ENCODE data around the gene EVA1A.
"Not testable (repeated sequence)": the region's sequence is repeated elsewhere in the genome, so short reads cannot be mapped to it uniquely, and the experiment has no call there.

EVA1A gene

GRCh38 chr2:75483878-75484277 is 76.9 kb downstream of the EVA1A start:
- no peak for DNase-seq (ENCODE audit: low spot score)

DNA sequence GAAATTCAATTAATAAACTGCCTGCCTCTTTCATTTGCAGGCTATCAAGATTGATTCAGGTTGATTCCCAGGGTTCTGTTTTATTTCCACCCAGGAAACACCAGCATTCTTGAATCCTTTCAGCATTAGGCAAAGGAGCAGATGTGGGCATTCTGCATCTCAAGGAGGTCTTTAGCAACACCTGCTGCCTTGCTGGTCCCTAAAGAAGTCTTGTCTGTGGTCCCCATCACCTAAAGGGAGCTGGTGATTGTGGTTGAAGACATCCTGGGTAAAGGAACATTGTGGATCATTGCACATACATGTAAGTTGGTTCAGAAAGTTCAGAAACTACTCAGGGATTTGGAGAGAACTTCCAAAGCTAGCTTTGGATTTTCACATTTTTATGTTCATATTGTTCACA is 78.3 kb downstream of the EVA1A start:
- no peak for DNase-seq (ENCODE audit: low spot score)

DNA sequence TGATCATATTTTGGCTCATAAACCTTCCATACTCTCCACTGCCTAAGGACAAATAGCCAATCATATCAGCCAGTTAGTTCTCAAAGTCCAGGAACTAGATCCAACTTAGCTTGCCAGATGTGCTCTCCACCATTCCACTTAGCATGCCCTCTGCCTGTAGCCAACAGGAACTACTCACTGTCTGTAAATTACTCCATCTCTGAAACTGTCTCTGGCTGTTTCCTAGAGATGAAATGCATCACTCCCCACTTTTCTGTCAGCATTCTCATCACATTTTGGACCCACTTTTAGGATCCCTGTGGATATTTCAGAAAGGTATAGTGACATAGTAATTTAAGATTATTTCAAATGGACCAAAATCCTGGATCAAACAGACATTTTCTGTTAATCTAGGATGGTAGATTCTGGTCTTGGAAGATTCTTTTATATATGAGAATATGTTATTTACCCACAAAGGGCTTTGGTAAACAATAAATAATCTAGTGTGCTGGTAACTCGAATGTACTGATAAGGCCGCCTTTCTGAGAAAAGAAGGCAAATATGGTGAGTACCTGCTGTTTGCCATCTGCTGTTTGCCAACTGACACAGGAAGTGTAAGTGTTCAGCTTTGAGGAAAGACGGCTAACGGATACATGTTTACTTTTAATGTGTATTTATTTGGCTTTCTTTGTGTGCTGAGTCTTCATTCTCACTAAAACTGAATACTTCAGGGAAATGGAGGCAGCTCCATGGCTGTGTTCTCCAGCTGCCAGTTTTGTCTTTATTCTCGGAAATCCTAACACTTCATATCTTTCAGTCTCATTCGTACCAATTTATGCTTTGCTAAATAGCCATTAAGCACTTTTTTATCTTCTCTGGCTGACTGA is 79.5 kb downstream of the EVA1A start:
- peak; percentile 34 for DNase-seq (ENCODE audit: low spot score)

GRCh38 chr2:75477696-75478095 is 83.0 kb downstream of the EVA1A start:
- not testable (repeated sequence) for DNase-seq (ENCODE audit: low spot score)

GRCh38 chr2:75476761-75477160 is 84.0 kb downstream of the EVA1A start:
- peak; percentile 11 for DNase-seq (ENCODE audit: low spot score)

DNA sequence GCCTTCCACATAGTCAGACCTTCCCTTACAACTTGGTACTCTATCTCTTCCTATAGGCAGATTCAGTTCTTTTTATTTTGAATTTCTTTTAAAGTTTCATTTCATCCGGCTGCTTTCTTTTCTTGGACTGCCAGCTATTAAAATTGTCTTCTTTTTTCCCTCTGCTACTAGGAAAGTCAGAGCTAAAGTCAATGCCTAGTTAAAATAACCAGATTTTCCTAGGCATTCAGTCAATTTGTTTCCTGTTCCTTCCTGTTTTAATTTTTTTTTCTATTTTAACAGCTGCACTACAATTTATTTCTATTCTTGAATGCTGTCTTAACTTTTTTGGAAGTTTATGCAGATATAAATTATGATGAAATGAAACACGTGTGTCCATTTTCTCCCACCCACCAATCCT is 84.8 kb downstream of the EVA1A start:
- DNase-seq (ENCODE audit: low spot score), result no peak

- no peak for DNase-seq (ENCODE audit: low spot score)
These were observed 85.7 kb downstream of the EVA1A start for GRCh38 chr2:75475049-75475448.

- no peak for DNase-seq (ENCODE audit: low spot score)
These were observed 86.6 kb downstream of the EVA1A start for GRCh38 chr2:75474115-75474514.

GRCh38 chr2:75466708-75467311 is 93.9 kb downstream of the EVA1A start:
- DNase-seq (ENCODE audit: low spot score), result peak; percentile 33

DNA sequence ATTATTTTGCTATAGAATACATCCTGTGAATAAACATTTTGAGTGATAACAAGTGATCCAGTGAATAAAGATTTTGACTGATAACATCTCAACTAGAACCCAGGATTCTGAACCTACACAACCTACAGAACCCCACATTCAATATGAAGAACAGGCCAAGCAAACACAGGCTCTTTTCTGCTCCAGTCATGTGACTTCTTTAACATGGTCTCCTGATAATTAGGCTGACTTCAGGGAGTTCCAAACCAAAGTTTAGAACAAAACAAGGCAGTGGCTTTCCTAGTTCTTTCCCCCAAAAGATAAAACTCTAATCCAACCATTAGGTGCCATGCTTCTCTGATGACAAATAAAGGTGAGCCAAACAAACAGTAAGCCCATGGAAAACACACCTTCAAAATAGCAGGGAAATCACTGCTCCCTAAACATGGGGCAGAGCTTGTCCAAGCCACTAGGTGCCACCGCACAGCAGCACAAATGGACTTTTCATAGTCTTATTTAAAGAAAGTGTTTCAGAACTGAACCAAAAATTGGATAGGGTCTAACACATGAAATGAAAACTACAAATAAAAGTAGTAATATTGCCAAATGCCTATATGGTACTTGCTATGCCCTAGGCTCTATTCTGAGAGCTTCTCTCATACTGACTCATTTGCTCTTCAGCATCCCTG is 95.3 kb downstream of the EVA1A start:
- peak; percentile 32 for DNase-seq (ENCODE audit: low spot score)

DNA sequence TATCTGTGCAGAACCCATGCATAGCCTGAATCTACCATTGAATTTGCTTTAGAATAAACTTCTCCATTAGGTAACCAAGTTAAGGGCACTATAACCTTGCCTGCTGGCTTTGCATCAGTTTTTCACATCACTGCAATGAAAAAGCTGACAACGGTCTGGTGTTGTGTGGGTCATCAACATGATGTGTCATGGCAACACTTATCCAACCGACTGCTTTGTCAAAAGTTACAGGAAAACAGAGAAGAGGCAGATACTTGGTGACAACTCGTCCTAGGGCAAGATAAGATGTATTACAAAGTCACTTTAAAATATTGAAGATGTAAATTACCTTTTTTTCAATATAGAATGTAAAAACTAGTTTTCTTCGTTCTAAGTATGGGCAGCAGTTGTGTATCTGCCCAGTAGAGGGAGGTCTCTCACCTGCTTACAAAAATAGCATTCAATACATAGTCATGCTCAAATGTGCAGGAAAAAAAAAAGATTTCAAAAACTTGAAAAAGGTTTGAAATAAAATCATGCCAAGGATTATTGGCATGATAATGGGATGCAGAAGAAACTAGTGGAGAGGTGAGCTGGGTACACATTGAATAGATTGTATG is 96.3 kb downstream of the EVA1A start:
- peak; percentile 9 for DNase-seq (ENCODE audit: low spot score)

GRCh38 chr2:75462721-75463120 is 98.0 kb downstream of the EVA1A start:
- DNase-seq (ENCODE audit: low spot score), result no peak

DNA sequence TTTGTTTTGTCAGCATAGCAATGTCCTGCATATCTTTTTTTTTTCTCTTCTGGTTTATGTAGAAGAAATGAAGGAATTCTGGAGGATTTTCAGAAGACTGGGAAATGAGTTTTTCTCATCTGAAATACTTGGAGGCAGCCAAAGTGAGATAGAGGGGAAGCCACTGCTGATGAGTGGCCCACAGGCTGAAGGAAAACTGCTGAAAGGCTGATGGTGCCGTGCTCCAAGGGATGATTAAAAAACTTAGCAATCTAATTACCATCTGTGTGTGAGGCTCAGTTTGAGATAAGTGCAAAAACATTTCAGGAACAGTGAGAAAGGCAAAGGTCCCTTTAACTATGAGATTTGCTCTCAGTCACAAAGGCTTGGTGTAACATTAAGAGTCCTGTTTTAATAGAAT is 98.5 kb downstream of the EVA1A start:
- no peak for DNase-seq (ENCODE audit: low spot score)

- DNase-seq (ENCODE audit: low spot score), result no peak
These were observed 100.1 kb downstream of the EVA1A start for GRCh38 chr2:75460630-75461029.

DNA sequence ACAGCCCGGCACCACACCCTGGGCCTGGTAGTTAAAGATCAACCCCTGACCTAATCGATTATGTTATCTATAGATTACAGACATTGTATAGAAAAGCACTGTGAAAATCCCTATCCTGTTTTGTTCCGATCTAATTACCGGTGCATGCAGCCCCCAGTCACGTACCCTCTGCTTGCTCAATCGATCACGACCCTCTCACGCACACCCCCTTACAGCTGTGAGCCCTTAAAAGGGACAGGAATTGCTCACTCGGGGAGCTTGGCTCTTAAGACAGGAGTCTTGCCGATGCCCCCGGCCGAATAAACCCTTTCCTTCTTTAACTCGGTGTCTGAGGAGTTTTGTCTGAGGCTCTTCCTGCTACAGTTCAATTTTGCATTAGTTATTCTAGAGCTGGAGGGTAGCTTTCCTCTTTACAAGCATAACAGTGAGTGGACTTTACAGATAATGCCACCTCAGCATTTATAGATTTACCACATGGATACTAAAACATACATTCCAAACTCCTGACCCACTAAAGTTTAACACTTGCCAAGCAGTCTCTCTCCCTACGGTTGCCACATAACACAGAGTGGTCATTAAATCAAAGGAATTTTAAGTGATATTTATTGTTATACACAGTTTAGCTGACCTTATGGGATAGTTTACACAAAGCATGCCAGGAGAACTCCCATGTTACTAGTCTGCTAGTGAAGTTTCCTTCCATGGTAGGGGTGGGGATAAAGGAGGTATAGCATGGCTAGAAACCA is 101.0 kb downstream of the EVA1A start:
- DNase-seq (ENCODE audit: low spot score), result peak; percentile 48

GRCh38 chr2:75458201-75458600 is 102.5 kb downstream of the EVA1A start:
- DNase-seq (ENCODE audit: low spot score), result no peak

GRCh38 chr2:75456825-75457224 is 103.9 kb downstream of the EVA1A start:
- DNase-seq (ENCODE audit: low spot score), result no peak

GRCh38 chr2:75456111-75456510 is 104.6 kb downstream of the EVA1A start:
- no peak for DNase-seq (ENCODE audit: low spot score)

- DNase-seq (ENCODE audit: low spot score), result no peak
These were observed 106.5 kb downstream of the EVA1A start for GRCh38 chr2:75454241-75454620.

GRCh38 chr2:75453384-75454240 is 107.1 kb downstream of the EVA1A start:
- no peak for DNase-seq (ENCODE audit: low spot score)

GRCh38 chr2:75450068-75450467 is 110.7 kb downstream of the EVA1A start:
- DNase-seq (ENCODE audit: low spot score), result no peak
